Measurements from ENCODE around the gene TCF4. TPM values are rescaled to one million over a fixed set of nuclear protein-coding genes. Genes with fewer than 3 reads are reported as not detected.

Gene TCF4
- polyA plus RNA-seq, 1 of the 3 experiments (the other 2 are of a cell fraction) = 39.1 TPM

DNA sequence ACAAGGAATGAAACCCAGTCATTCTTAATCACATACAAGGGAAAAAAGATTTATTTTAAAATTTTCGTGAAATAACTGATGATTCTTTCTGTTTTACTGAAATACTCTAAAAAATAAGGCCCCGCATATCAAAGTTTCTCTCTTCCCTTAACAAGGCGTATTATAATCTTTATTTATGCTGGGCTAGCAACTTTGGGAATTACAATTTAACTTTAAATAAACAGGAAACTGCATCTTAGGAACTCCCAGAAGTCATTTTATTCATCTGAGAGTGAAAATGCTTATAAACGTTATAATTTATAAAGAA lies 166.7 kb downstream of the TCF4 start (continued):
- TF ChIP-seq, protein P1, sequence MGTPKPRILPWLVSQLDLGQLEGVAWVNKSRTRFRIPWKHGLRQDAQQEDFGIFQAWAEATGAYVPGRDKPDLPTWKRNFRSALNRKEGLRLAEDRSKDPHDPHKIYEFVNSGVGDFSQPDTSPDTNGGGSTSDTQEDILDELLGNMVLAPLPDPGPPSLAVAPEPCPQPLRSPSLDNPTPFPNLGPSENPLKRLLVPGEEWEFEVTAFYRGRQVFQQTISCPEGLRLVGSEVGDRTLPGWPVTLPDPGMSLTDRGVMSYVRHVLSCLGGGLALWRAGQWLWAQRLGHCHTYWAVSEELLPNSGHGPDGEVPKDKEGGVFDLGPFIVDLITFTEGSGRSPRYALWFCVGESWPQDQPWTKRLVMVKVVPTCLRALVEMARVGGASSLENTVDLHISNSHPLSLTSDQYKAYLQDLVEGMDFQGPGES (IDR thresholded peaks at IDR 0.05; ENCODE audit: low read depth, low read length) = no peak

DNA sequence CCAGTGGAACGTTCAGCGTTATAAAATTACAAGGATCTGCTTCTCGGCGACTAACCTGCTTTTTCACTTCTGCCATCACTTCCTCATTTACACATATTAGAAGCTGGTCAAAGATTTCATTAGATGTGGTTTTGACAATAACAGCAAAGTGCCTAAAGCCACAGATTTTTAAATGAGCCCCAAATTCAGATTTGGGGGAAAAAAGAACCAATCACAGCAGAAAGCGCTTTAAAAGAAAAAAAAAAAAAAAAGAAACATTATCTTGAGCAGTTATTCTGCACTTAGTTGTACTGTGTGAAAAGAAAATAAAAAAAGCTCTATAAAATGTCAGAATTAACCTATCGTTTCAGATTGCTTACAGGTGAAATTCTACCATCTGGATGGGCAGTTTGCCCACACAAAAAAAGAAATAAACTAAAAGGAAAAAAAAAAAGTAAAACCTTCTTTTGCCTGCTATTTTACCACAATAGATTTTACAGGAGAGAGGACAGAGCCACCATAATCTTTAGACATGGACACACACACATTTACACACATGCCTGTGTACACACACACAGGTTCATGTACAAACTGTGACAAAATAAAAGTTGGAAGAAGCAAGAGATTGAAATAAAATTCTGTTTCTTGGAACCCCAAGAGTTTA lies 167.2 kb downstream of the TCF4 start:
- TF ChIP-seq GATA2 (CRISPR knock-in tag; IDR thresholded peaks at IDR 0.05) = no peak
- TF ChIP-seq RCOR1 (IDR thresholded peaks at IDR 0.05; ENCODE audit: low read length) = no peak
- TF ChIP-seq FOSL2 (IDR thresholded peaks at IDR 0.05; ENCODE audit: borderline replicate concordance, low read depth) = no peak
- TF ChIP-seq, protein P1 (IDR thresholded peaks at IDR 0.05; ENCODE audit: low read depth, low read length) = no peak
- no peak for TF ChIP-seq TCF12 (IDR thresholded peaks at IDR 0.05)
- no peak for TF ChIP-seq POLR2AphosphoS5 (IDR thresholded peaks at IDR 0.05; ENCODE audit: low read depth, low read length)
- no peak for TF ChIP-seq MXI1 (IDR thresholded peaks at IDR 0.05; ENCODE audit: low read depth, low read length)
- no peak for TF ChIP-seq TEAD4 (IDR thresholded peaks at IDR 0.05; ENCODE audit: borderline replicate concordance, insufficient read depth)
- TF ChIP-seq EZH2phosphoT487 (IDR thresholded peaks at IDR 0.05; ENCODE audit: borderline replicate concordance, low read depth) = no peak
- no peak for TF ChIP-seq CHD2 (IDR thresholded peaks at IDR 0.05; ENCODE audit: low read length, partially characterized antibody)
- TF ChIP-seq, protein P2, sequence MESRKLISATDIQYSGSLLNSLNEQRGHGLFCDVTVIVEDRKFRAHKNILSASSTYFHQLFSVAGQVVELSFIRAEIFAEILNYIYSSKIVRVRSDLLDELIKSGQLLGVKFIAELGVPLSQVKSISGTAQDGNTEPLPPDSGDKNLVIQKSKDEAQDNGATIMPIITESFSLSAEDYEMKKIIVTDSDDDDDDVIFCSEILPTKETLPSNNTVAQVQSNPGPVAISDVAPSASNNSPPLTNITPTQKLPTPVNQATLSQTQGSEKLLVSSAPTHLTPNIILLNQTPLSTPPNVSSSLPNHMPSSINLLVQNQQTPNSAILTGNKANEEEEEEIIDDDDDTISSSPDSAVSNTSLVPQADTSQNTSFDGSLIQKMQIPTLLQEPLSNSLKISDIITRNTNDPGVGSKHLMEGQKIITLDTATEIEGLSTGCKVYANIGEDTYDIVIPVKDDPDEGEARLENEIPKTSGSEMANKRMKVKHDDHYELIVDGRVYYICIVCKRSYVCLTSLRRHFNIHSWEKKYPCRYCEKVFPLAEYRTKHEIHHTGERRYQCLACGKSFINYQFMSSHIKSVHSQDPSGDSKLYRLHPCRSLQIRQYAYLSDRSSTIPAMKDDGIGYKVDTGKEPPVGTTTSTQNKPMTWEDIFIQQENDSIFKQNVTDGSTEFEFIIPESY (IDR thresholded peaks at IDR 0.05; ENCODE audit: borderline replicate concordance, low read depth) = no peak
- TF ChIP-seq FOXJ3 (CRISPR knock-in tag; IDR thresholded peaks at IDR 0.05) = no peak
- peaks cover 40 to 51% of the 10 kb centered on the region in 2 experiments; a peak in 3 of 4 replicates for H3K4me1 ChIP-seq (ENCODE audit: control insufficient read depth in 1 of 2, insufficient read depth in 2 of 2, low read depth in 1 of 2, low read length in 1 of 2)
- H2AFZ ChIP-seq (ENCODE audit: low read depth) = no peak overlapping the region
- no peaks in the 10 kb centered on the region for H3K27me3 ChIP-seq (ENCODE audit: insufficient read depth)
- H3K4me2 ChIP-seq = peak overlapping the region; percentile 73; the same call in 1 of the 2 replicates
- no peaks in the 10 kb centered on the region for H4K20me1 ChIP-seq (ENCODE audit: insufficient read depth)
- peak overlapping the region; percentile 14 to 39; a peak in 3 of 4 replicates for H3K27ac ChIP-seq (ENCODE audit: low read depth in 2 of 2, low read length in 1 of 2)
- peaks cover 5% of the 10 kb centered on the region for H3F3A ChIP-seq (replicated peaks; ENCODE audit: insufficient read depth)
- no peak overlapping the region for H3K4me3 ChIP-seq (ENCODE audit: low read depth in 2 of 2, low read length in 1 of 2)
- WGBS (ENCODE audit: low lambda C conversion rate) = 86% methylated on average over 6 of the region's 6 CpGs
- no peak for DNase-seq
- ChIA-PET CTCF (no interaction called here), POLR2A (no interaction called here)
- H3K36me3 ChIP-seq (replicated peaks in 1 of 2; ENCODE audit: control insufficient read depth in 1 of 2, insufficient read depth in 2 of 2, low read length in 1 of 2) = no peaks in the 10 kb centered on the region
- H3K79me2 ChIP-seq (ENCODE audit: insufficient read depth) = peaks cover 84% of the 10 kb centered on the region
- 0 out of 2 replicates have a peak overlapping the region, but pooled peaks have one; percentile 9 for H3K9ac ChIP-seq
- no peaks in the 10 kb centered on the region for H3K9me2 ChIP-seq
- no peaks in the 10 kb centered on the region for H3K9me3 ChIP-seq
